Fibroblast of lung (primary cell): ENCODE measurements around the gene ACTR3.

ENCODE experiments used
- CTCF ChIP-seq, 2 donors: IDR thresholded peaks in 1 of 2; conservative IDR thresholded peaks in 1 of 2; 1 replicate in 1 of 2; 2 replicates in 1 of 2; pipeline ENCODE4 v1.5.1; 2011 to 2012; ENCODE audit warnings: low read length in 2 of 2, control low read depth in 1 of 2, inconsistent platforms in 1 of 2, low read depth in 1 of 2, mild to moderate bottlenecking in 1 of 2
- EZH2 ChIP-seq: IDR thresholded peaks from 2 replicates; pipeline ENCODE4 v1.5.1; 2012; ENCODE audit warnings: low read length, control low read depth, mild to moderate bottlenecking; ENCODE audit errors: missing control alignments

- no peak for TF ChIP-seq EZH2
- no peak for TF ChIP-seq CTCF (conservative IDR thresholded peaks at IDR 0.05 in 1 of 2, IDR thresholded peaks at IDR 0.05 in 1 of 2; ENCODE audit: low read depth in 1 of 2, low read length in 2 of 2)
Measured at GRCh38 chr2:113842919-113843736, 46.8 kb upstream of the ACTR3 start.
